Trophoblast cell (in vitro differentiated cells and primary cell): Measurements from ENCODE around the gene TARS3.

Experiments used
- DNase-seq, 2 donors: peaks; one replicate each; pipeline ENCODE4 v3.0.0-alpha.2; 2016
- H2AFZ ChIP-seq: 2 replicates; pipeline ENCODE4 v1.6.1; 2013; ENCODE audit warnings: low read length, moderate library complexity, mild to moderate bottlenecking; ENCODE audit not compliant: insufficient read depth, poor library complexity
- H2AK5ac ChIP-seq: 2 replicates; pipeline ENCODE4 v1.6.1; 2013; ENCODE audit warnings: mild to moderate bottlenecking, low read length
- H2BK120ac ChIP-seq: 2 replicates; pipeline ENCODE4 v1.6.1; 2013; ENCODE audit warnings: low read length, mild to moderate bottlenecking, moderate library complexity; ENCODE audit not compliant: insufficient read depth, poor library complexity
- H2BK12ac ChIP-seq: 2 replicates; pipeline ENCODE4 v1.6.1; 2013; ENCODE audit warnings: mild to moderate bottlenecking, low read length, moderate library complexity
- H2BK5ac ChIP-seq: 2 replicates; pipeline ENCODE4 v1.6.1; 2013; ENCODE audit warnings: low read length, low read depth, moderate library complexity, mild to moderate bottlenecking; ENCODE audit not compliant: poor library complexity
- H3K14ac ChIP-seq: 2 replicates; pipeline ENCODE4 v1.6.1; 2013; ENCODE audit warnings: mild to moderate bottlenecking, low read length
- H3K18ac ChIP-seq: 2 replicates; pipeline ENCODE4 v1.6.1; 2013; ENCODE audit warnings: mild to moderate bottlenecking, low read length
- H3K23ac ChIP-seq: 2 replicates; pipeline ENCODE4 v1.6.1; 2013; ENCODE audit warnings: low read length
- H3K27ac ChIP-seq: 2 replicates; pipeline ENCODE4 v1.5.1; 2013; ENCODE audit warnings: low read depth, mild to moderate bottlenecking, inconsistent platforms, low read length, moderate library complexity
- H3K27me3 ChIP-seq: 2 replicates; pipeline ENCODE4 v1.6.1; 2013; ENCODE audit warnings: inconsistent platforms, mild to moderate bottlenecking, low read length, moderate library complexity; ENCODE audit not compliant: insufficient read depth
- H3K36me3 ChIP-seq, 2 experiments: 1 replicate in 1 of 2; 2 replicates in 1 of 2; pipeline ENCODE4 v1.6.1; 2013; ENCODE audit warnings: low read length in 2 of 2, mild to moderate bottlenecking in 2 of 2, moderate library complexity in 1 of 2; ENCODE audit not compliant: insufficient read depth in 2 of 2, control insufficient read depth in 1 of 2
- H3K4ac ChIP-seq: 2 replicates; pipeline ENCODE4 v1.6.1; 2013; ENCODE audit warnings: low read depth, mild to moderate bottlenecking, low read length, moderate library complexity
- H3K4me1 ChIP-seq, 2 experiments: 1 replicate in 1 of 2; 2 replicates in 1 of 2; pipeline ENCODE4 v1.6.1; 2013; ENCODE audit warnings: low read length in 2 of 2, mild to moderate bottlenecking in 2 of 2, moderate library complexity in 1 of 2; ENCODE audit not compliant: insufficient read depth in 2 of 2, control insufficient read depth in 1 of 2
- H3K4me2 ChIP-seq: 2 replicates; pipeline ENCODE4 v1.6.1; 2013; ENCODE audit warnings: inconsistent platforms, mild to moderate bottlenecking, low read length, moderate library complexity
- H3K4me3 ChIP-seq: 2 replicates; pipeline ENCODE4 v1.5.1; 2013; ENCODE audit warnings: mild to moderate bottlenecking, low read depth, low read length, inconsistent platforms
- H3K79me1 ChIP-seq: one replicate; pipeline ENCODE4 v1.6.1; 2013; ENCODE audit warnings: low read length
- H3K79me2 ChIP-seq: 2 replicates; pipeline ENCODE4 v1.6.1; 2013; ENCODE audit warnings: low read length, mild to moderate bottlenecking; ENCODE audit not compliant: control insufficient read depth, insufficient read depth, poor library complexity
- H3K9ac ChIP-seq: 2 replicates; pipeline ENCODE4 v1.6.1; 2013; ENCODE audit warnings: mild to moderate bottlenecking, low read length
- H3K9me3 ChIP-seq: 2 replicates; pipeline ENCODE4 v1.6.1; 2013; ENCODE audit warnings: low read depth, mild to moderate bottlenecking, control low read depth, inconsistent platforms, low read length; ENCODE audit not compliant: insufficient read depth
- H4K12ac ChIP-seq: 2 replicates; pipeline ENCODE4 v1.6.1; 2013; ENCODE audit warnings: low read depth, mild to moderate bottlenecking, low read length, moderate library complexity
- H4K8ac ChIP-seq: 2 replicates; pipeline ENCODE4 v1.6.1; 2013; ENCODE audit warnings: low read depth, mild to moderate bottlenecking, low read length, moderate library complexity
- H4K91ac ChIP-seq: one replicate; pipeline ENCODE4 v1.6.1; 2013; ENCODE audit warnings: low read depth, mild to moderate bottlenecking, low read length, moderate library complexity
- WGBS: extraction: QIAGEN DNeasy Blood & Tissue Kit; methylation state at CpG from one replicate; pipeline ENCODE4 v1.1.7; 2013; ENCODE audit warnings: missing lambda C conversion rate; ENCODE audit not compliant: insufficient read length, insufficient coverage; ENCODE audit errors: extremely low coverage; 5-methylcytosine and 5-hydroxymethylcytosine counted together

Gene TARS3

DNA sequence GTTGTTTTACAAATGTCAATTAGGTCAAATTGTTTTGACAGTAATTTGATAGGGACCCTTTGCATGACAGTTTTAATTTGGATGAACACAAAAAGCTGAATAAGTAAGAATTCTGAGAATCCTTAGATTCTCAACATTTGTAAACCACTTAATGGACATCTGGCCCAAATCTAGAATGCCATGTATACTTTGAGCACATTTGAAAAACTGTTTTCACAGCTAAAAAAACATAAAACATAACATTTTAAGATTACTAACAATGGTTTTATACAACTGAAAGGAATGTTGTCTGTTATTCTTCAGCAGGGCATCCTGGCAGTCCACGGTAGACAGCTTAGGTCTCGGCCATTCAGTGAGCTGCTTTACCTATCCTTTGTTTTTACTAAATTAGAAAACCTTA is 37.6 kb downstream of the TARS3 start:
- Histone ChIP-seq H3K18ac (no peak overlapping the region), H2BK120ac (no peak overlapping the region), H4K8ac (no peak overlapping the region), H3K4me3 (no peak overlapping the region), H3K9ac (no peak overlapping the region), H3K9me3 (no peaks in the 10 kb centered on the region), H3K14ac (no peak overlapping the region), H3K4me2 (no peak overlapping the region), H3K4me1 (peaks cover 0 to 2% of the 10 kb centered on the region in 2 experiments), H2AK5ac (no peak overlapping the region), H3K27ac (no peak overlapping the region), H2BK5ac (no peak overlapping the region), H4K12ac (no peak overlapping the region), H2BK12ac (no peak overlapping the region), H3K27me3 (no peaks in the 10 kb centered on the region), H4K91ac (no peak overlapping the region), H3K23ac (no peak overlapping the region), H2AFZ (no peak overlapping the region), H3K79me1 (no peaks in the 10 kb centered on the region), H3K4ac (no peak overlapping the region), H3K36me3 (peaks cover 0 to under 1% of the 10 kb centered on the region in 2 experiments), H3K79me2 (no peaks in the 10 kb centered on the region)
- DNase-seq = no peak
- no CpG with 5 or more reads among the region's 2 CpGs for WGBS

DNA sequence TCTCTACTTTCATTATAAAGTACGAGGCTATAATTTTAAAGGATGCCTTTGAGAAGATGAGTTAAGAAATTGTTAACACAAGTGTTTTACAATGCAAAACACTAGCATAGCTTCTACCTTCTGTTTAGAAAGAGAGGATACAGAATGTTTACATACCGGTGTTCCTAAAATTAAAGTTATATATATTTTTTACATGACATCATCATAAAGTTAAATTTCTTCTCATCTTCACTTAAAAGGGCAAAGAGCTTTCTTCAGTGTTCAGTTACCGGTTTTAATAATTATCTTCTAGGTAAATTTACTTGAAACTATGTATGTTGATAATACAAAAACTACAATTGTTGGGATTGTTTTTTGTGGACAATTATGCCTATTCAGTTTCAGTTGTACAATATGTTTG is 39.4 kb downstream of the TARS3 start:
- Histone ChIP-seq H3K79me2 (no peaks in the 10 kb centered on the region), H4K8ac (no peak overlapping the region), H2BK5ac (no peak overlapping the region), H2AFZ (no peak overlapping the region), H3K27ac (peak overlapping the region; percentile 26), H4K12ac (no peak overlapping the region), H3K9me3 (no peaks in the 10 kb centered on the region), H4K91ac (no peak overlapping the region), H2BK120ac (no peak overlapping the region), H3K4me1 (peaks cover 0 to 2% of the 10 kb centered on the region in 2 experiments), H3K79me1 (no peaks in the 10 kb centered on the region), H3K14ac (no peak overlapping the region), H3K4me3 (no peak overlapping the region), H3K27me3 (no peaks in the 10 kb centered on the region), H3K4me2 (no peak overlapping the region), H3K4ac (no peak overlapping the region), H3K9ac (no peak overlapping the region), H2BK12ac (no peak overlapping the region), H3K18ac (no peak overlapping the region), H3K36me3 (peaks cover 0 to 2% of the 10 kb centered on the region in 2 experiments), H2AK5ac (no peak overlapping the region), H3K23ac (no peak overlapping the region)
- WGBS = no CpG with 5 or more reads among the region's 3 CpGs
- DNase-seq = no peak

DNA sequence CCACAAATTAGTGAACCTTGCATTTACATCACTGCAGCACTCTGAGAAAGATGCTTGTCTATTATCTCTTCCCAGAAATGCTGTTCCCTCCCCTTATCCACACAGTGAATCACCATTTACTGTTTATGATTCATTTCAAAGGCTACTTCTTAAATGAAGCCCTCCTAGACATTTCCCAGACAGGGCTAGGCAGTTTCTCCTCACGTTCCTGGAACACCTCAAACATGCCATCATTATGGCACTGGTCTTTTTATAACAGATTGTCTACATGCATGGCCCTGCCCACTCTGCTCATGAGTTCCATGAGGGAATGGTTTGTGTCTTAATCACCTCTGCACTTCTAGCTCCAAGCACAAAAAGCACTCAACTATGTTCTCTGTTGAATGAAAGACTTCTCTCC is 39.9 kb downstream of the TARS3 start:
- Histone ChIP-seq H2AFZ (no peak overlapping the region), H3K9ac (no peak overlapping the region), H3K79me1 (no peaks in the 10 kb centered on the region), H3K4me2 (no peak overlapping the region), H3K27me3 (no peaks in the 10 kb centered on the region), H4K91ac (no peak overlapping the region), H2BK120ac (no peak overlapping the region), H4K12ac (no peak overlapping the region), H3K4me1 (peaks cover 0 to 2% of the 10 kb centered on the region in 2 experiments), H2BK5ac (no peak overlapping the region), H3K79me2 (no peaks in the 10 kb centered on the region), H3K4me3 (no peak overlapping the region), H3K14ac (no peak overlapping the region), H4K8ac (no peak overlapping the region), H3K27ac (peak overlapping the region; percentile 26), H3K23ac (no peak overlapping the region), H2BK12ac (no peak overlapping the region), H3K9me3 (no peaks in the 10 kb centered on the region), H3K18ac (no peak overlapping the region), H3K4ac (no peak overlapping the region), H2AK5ac (no peak overlapping the region), H3K36me3 (peaks cover 0 to 2% of the 10 kb centered on the region in 2 experiments)
- peak; percentile 86 to 91 for DNase-seq
- WGBS = no CpG with 5 or more reads among the region's 1 CpG

DNA sequence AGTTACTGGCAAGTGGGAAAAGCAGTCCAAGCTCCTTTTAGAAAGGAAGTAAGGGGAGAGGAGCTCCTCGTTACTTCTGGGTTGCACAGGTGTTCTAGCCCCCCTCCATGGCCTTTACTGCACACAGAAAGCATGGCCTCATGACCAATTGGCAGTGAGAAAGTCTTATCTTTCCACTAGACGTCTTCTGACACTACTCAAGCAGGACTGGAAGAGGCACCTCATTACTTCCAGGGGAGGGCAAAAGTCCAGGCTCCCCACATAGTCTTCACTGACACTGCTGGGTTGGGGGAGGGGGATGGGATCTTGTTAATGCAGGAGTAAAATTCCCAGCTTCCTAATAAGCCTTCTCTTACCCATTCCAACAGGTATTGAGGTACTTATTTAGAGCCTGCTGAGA is 44.5 kb downstream of the TARS3 start:
- Histone ChIP-seq H4K12ac (no peak overlapping the region), H2BK5ac (no peak overlapping the region), H3K27me3 (no peaks in the 10 kb centered on the region), H2AK5ac (no peak overlapping the region), H4K91ac (no peak overlapping the region), H3K9me3 (no peaks in the 10 kb centered on the region), H3K9ac (no peak overlapping the region), H2BK12ac (no peak overlapping the region), H3K36me3 (peaks cover 0 to 2% of the 10 kb centered on the region in 2 experiments), H3K79me2 (no peaks in the 10 kb centered on the region), H3K27ac (no peak overlapping the region), H2AFZ (no peak overlapping the region), H3K23ac (no peak overlapping the region), H3K14ac (no peak overlapping the region), H2BK120ac (no peak overlapping the region), H3K4me1 (peaks cover 4% of the 10 kb centered on the region in 2 experiments), H3K4me3 (no peak overlapping the region), H3K18ac (no peak overlapping the region), H3K4ac (no peak overlapping the region), H3K4me2 (no peak overlapping the region), H3K79me1 (no peaks in the 10 kb centered on the region), H4K8ac (peak overlapping the region; percentile 28)
- WGBS = no CpG with 5 or more reads among the region's 2 CpGs
- no peak for DNase-seq
